Inflammatory macrophage treated with lipopolysaccharide for 1 hour (primary cell): ENCODE results near the gene PHOSPHO2.

ENCODE experiments used
- DNase-seq, 2 donors: peaks; one replicate each; pipeline ENCODE4 v3.0.0-alpha.2; 2020 to 2022

Gene PHOSPHO2

DNA sequence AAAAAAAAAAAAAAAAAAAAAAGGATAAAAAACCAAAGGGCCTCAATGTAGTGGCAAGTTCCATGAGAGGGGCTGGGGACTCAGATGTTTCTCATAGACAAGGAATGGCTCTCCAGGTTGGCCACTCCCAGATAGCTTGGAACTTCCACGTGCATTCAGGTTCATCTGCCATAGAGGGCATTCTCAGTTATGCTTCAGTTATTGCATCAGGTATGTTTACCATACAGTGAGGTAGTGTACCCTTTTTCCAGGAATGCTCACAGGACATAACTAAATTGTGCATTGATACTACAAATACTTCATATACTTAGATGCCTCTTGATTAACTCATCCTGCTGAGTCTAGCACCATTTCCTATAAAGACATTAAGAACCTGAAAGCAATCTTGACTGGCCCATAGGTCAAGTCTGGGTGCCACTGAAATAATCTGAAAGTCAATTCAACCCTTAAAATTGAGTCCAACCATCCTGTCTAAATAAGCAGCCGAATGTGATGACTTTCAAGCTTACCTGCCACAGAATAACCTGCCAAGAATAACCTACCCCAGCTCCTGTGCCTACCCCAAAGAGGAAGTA is 24.7 kb downstream of the PHOSPHO2 start:
- DNase-seq = no peak

DNA sequence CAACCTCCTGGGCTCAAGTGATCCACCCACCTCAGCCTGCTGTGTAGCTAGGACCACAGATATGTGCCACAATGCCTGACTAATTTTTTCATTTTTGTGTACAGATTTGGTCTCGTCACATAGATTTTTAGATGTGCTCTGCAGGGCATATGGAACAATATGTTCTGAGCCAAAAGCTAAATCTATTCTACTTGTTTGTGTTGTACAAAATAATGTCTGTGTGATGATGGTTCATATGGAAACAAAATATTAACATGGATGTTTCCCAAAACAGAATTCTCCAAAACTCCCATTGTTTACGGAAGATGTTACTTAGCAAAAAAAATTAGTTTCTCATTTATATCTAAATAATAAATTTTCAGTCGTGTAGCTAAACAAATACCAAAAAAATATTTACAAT is 26.7 kb downstream of the PHOSPHO2 start:
- no peak for DNase-seq

- no peak for DNase-seq
Measured at GRCh38 chr2:169727065-169727464, 32.8 kb downstream of the PHOSPHO2 start.

- no peak for DNase-seq
Measured at GRCh38 chr2:169729274-169729605, 35.0 kb downstream of the PHOSPHO2 start.

DNA sequence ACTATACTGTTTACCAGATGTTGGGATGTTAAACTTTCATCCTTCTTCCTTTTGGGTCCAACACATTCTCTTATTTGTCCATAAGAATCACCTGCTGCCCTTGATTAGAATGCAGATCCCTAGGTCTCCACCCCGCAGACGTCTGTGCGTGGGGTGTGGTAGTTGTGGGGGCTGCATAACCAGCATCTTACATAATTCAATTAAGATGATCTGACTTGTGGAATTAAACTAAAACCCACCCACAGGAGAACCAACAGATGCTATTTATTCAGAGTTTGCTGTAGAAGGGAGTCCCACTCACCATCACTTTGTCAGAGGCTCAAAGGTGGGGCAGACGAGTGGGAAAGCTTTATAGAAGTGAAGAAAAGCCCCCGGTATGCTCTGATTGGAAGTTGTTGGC is 37.8 kb downstream of the PHOSPHO2 start:
- DNase-seq = no peak

DNA sequence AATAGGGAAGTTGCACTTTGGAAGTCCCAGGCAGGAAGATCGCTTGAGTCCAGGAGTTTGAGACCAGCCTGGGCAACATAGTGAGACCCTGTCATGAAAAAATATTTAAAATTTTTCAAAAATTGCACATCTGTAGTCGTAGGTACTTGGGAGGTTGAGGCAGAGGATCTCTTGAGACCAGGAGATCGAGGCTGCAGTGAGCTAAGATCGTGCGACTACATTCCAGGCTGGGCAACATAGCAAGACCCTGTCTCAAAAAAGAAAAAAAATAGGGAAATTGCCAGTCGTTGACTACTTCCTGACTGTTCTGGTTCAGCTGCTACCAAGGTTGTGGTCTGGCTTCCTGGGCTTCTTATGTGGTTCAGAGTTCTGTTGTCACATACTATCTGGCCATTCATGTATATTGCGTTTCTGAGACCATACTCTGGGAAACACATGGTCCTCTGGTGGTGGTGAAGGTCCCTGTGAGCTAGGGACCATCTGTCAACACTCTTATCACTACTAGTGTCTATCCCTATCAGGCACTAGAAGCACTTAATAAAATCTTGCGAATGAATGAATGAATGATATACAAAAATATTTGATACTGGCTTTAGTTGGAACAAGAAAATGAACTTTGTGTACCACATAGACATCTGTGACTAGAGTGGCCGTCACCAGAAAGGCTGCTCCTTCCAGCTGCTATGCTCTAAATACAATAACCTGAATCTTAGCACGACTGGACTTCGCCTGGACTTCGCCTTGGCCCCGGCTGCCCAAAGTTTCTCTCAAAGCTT is 38.5 kb downstream of the PHOSPHO2 start:
- no peak for DNase-seq

GRCh38 chr2:169734169-169734847 is 40.0 kb downstream of the PHOSPHO2 start:
- DNase-seq = no peak

DNA sequence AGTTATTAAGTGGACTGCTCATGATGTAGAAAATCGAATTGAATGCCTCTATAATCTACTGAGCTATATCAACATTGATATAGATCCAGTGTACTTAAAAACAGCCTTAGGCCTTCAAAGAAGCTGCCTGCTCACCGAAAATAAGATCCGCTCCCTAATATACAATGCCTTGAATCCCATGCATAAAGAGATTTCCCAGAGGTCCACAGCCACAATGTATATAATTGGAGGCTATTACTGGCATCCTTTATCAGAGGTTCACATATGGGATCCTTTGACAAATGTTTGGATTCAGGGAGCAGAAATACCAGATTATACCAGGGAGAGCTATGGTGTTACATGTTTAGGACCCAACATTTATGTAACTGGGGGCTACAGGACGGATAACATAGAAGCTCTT is 41.4 kb downstream of the PHOSPHO2 start:
- no peak for DNase-seq

DNA sequence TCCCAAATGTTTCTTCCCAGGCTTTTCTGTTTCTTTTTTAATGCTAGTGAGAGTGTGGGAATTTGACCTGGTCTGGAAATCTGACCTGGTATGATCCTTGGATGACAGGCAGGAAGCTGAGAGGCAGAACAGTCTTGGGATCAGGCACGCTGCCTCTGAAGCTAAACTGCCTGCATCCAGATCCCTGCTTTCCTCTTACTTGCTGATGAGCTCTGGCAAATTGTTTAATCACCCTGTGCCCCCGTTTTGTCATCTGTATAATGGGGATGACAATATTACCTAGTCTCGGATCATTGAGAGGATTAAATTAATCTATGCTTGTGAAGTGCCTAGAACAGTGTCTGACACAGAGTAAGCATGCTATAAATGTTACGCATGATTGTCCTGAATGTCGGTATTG is 42.6 kb downstream of the PHOSPHO2 start:
- DNase-seq = no peak

DNA sequence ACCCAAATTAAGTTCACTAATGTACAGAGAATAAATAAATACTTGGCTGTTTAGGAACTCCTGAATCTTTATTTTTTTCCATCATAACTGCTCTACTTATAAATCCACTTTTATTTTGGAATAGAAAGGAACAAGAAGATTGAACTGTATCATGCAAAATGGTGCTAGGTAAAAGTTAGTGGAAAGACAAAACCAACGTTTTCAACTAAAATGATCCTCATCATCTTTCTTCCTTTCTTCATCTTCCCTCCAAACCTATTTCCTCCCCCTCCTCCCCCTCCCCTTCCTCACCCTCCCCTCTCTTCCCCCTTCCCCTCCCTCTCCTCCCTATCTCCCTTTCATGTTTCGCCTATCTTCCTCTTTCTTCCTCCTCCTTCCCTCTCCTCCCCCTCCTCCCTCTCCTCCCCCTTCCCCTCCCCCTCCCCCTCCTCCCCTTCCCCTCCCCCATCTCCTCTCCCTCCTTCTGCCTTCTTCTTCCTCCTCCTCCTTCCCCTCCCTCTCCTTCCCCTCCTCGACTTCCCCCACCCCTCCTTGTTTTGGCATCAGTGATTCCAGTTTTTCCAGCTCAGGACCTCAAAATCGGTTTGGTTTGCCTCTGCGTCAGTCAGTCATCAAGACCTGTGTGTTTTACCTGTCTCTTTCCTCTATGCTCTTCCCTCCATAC is 44.4 kb downstream of the PHOSPHO2 start:
- DNase-seq = no peak

DNA sequence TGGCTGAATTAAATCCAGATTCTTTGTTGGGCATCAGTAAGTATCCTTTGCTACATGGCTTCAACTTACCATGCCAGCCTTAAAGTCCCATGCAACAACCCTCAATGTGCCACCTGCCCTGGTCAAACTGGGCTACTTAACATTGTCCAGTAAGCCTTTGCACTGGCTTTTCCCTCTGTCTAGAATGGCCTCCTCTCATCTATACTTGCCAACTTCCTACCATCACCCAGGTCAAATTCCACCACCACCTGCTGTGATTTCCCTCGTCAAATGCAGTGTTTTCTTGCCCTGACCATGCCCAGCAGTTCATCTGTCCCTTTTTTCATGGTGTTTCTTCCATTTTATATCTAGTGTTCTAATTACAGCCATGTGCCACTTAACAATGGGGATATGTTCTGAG is 45.1 kb downstream of the PHOSPHO2 start:
- no peak for DNase-seq

GRCh38 chr2:169743549-169743948 is 49.3 kb downstream of the PHOSPHO2 start:
- DNase-seq = no peak

DNA sequence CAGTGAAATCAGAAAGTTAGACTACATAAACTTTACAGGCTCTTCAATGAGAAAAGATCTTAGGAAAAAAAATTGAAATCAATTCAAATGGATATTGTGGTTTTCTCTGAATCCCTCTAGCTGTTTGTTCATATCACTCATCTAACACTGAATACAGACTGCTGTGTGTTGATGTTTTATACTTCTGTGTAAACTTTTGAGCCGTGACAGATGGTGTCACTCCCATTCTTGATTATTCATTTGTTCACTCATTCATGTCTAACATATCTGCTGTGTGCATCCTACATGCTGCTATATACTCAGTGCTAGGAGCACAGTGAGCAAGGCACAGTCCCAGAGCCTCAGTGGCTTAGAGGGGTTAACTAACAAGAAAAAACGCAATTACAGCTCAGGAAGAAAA is 52.0 kb downstream of the PHOSPHO2 start:
- no peak for DNase-seq

GRCh38 chr2:169748319-169748718 is 54.0 kb downstream of the PHOSPHO2 start:
- no peak for DNase-seq
